Measurements from ENCODE around the gene CRYZ.

CRYZ gene

GRCh38 chr1:74731399-74732052, 1.3 kb downstream of the CRYZ start:
- in situ Hi-C loops (cut with HindIII; ENCODE audit: low sequenced_read_pairs), result no loop called here
- no peak for TF ChIP-seq CTCF (IDR thresholded peaks at IDR 0.05; ENCODE audit: low read depth, low read length, missing control alignments)
- DNase-seq (ENCODE audit: low read depth), result no peak
- H3K4me3 ChIP-seq (ENCODE audit: low read depth, low read length), result peak overlapping the region; percentile 78

- DNase-seq (ENCODE audit: low read depth), result peak; percentile 26
- no peak for TF ChIP-seq CTCF (IDR thresholded peaks at IDR 0.05; ENCODE audit: low read depth, low read length, missing control alignments)
- H3K4me3 ChIP-seq (ENCODE audit: low read depth, low read length), result no peak overlapping the region
- in situ Hi-C loops (cut with HindIII; ENCODE audit: low sequenced_read_pairs), result no loop called here
These were observed 2.9 kb downstream of the CRYZ start for GRCh38 chr1:74729741-74730478.

GRCh38 chr1:74728736-74729135, 4.1 kb downstream of the CRYZ start:
- in situ Hi-C loops (cut with HindIII; ENCODE audit: low sequenced_read_pairs), result no loop called here
- H3K4me3 ChIP-seq (ENCODE audit: low read depth, low read length), result no peak overlapping the region
- no peak for DNase-seq (ENCODE audit: low read depth)
- no peak for TF ChIP-seq CTCF (IDR thresholded peaks at IDR 0.05; ENCODE audit: low read depth, low read length, missing control alignments)

- TF ChIP-seq CTCF (IDR thresholded peaks at IDR 0.05; ENCODE audit: low read depth, low read length, missing control alignments), result no peak
- in situ Hi-C loops (cut with HindIII; ENCODE audit: low sequenced_read_pairs), result no loop called here
- DNase-seq (ENCODE audit: low read depth), result no peak
These were observed 6.8 kb downstream of the CRYZ start for GRCh38 chr1:74726063-74726462.

GRCh38 chr1:74717626-74718025, 15.2 kb downstream of the CRYZ start:
- DNase-seq (ENCODE audit: low read depth), result no peak
- no peak for TF ChIP-seq CTCF (IDR thresholded peaks at IDR 0.05; ENCODE audit: low read depth, low read length, missing control alignments)
- in situ Hi-C loops (cut with HindIII; ENCODE audit: low sequenced_read_pairs), result no loop called here
- no peak overlapping the region for H3K4me3 ChIP-seq (ENCODE audit: low read depth, low read length)

More at GRCh38 chr1:74726063-74726462, 6.8 kb downstream of the CRYZ start:
- no peak overlapping the region for H3K4me3 ChIP-seq (ENCODE audit: low read depth, low read length)

GRCh38 chr1:74716822-74717221, 16.0 kb downstream of the CRYZ start:
- in situ Hi-C loops (cut with HindIII; ENCODE audit: low sequenced_read_pairs), result no loop called here
- DNase-seq (ENCODE audit: low read depth), result no peak
- no peak for TF ChIP-seq CTCF (IDR thresholded peaks at IDR 0.05; ENCODE audit: low read depth, low read length, missing control alignments)
- no peak overlapping the region for H3K4me3 ChIP-seq (ENCODE audit: low read depth, low read length)
